ENCODE results near the gene IFI6. TPM values are rescaled to one million over a fixed set of nuclear protein-coding genes. Genes with fewer than 3 reads are reported as not detected.

IFI6 gene
- total RNA-seq (2022; extraction: Qiagen RNA extraction) = 9.5 to 15.9 TPM (median 13.2 TPM) in 5 replicates

GRCh38 chr1:27671964-27672749, at the start of gene IFI6:
TSS of gene IFI6 (minus strand) at chr1:27672192. CDS start at chr1:27669314, 2,878 bp downstream.

GRCh38 chr1:27634985-27635367, 37.0 kb downstream of the IFI6 start, which contains the start of gene FGR:
TSS of gene FGR (minus strand) at chr1:27635185. CDS start at chr1:27623916, 11,269 bp downstream.

Other genes starting within 250 kb of the IFI6 start
- gene WASF2, start 182.0 kb downstream of the IFI6 start, total RNA-seq (2022; extraction: Qiagen RNA extraction) = 43.3 to 55.3 TPM (median 50.0 TPM) in 5 replicates
- gene AHDC1, start 68.0 kb downstream of the IFI6 start, total RNA-seq (2022; extraction: Qiagen RNA extraction) = 13.7 to 21.3 TPM (median 18.2 TPM) in 5 replicates
- gene FGR, start 37.0 kb downstream of the IFI6 start, total RNA-seq (2022; extraction: Qiagen RNA extraction) = 0.05 to 0.06 TPM in 2 of 5 replicates, not detected in the others
- gene FAM76A, start 53.8 kb upstream of the IFI6 start, total RNA-seq (2022; extraction: Qiagen RNA extraction) = 5.0 to 6.2 TPM (median 5.3 TPM) in 5 replicates
- gene STX12, start 101.0 kb upstream of the IFI6 start, total RNA-seq (2022; extraction: Qiagen RNA extraction) = 8.1 to 9.8 TPM (median 9.5 TPM) in 5 replicates
- gene PPP1R8, start 158.6 kb upstream of the IFI6 start, total RNA-seq (2022; extraction: Qiagen RNA extraction) = 33.8 to 42.2 TPM (median 39.2 TPM) in 5 replicates
- gene THEMIS2, start 200.4 kb upstream of the IFI6 start, total RNA-seq (2022; extraction: Qiagen RNA extraction) = 0.67 to 1.2 TPM (median 0.76 TPM) in 5 replicates
- 37.1 to 42.8 TPM (median 38.4 TPM) in 5 replicates for gene RPA2, start 242.4 kb upstream of the IFI6 start, total RNA-seq (2022; extraction: Qiagen RNA extraction)